ENCODE data around the gene PSMB1. TPM values are rescaled to one million over a fixed set of nuclear protein-coding genes. Genes with fewer than 3 reads are reported as not detected.

PSMB1 gene
- total RNA-seq, 1 donor from 2014 or later = 420 TPM

- peaks cover 15% of the 10 kb centered on the region for H3K27me3 Mint-ChIP-seq (ENCODE audit: insufficient read depth, low read depth)
- Histone ChIP-seq H3K4me3 (no peak overlapping the region), H4K20me1 (ENCODE audit: low read depth) (no peaks in the 10 kb centered on the region), H3K79me2 (ENCODE audit: low read depth) (no peaks in the 10 kb centered on the region), H3K27me3 (peaks cover 5% of the 10 kb centered on the region), H3F3A (ENCODE audit: low read depth) (peaks cover 20% of the 10 kb centered on the region), H3K27ac (peak overlapping the region; percentile 35), H3K9ac (no peak overlapping the region), H3K4me2 (peak overlapping the region; percentile 75), H3K36me3 (no peaks in the 10 kb centered on the region), H3K9me3 (ENCODE audit: low read depth) (no peaks in the 10 kb centered on the region), H3K4me1 (peaks cover 21% of the 10 kb centered on the region), H2AFZ (replicated peaks) (no peak overlapping the region)
- H3K4me1 Mint-ChIP-seq = peaks cover 17% of the 10 kb centered on the region
- peak overlapping the region; percentile 43 for H3K4me3 Mint-ChIP-seq
- TF ChIP-seq EZH2 (IDR thresholded peaks at IDR 0.05) = no peak
- no peak for TF ChIP-seq EZH2phosphoT487 (IDR thresholded peaks at IDR 0.05)
- TF ChIP-seq, protein P1, sequence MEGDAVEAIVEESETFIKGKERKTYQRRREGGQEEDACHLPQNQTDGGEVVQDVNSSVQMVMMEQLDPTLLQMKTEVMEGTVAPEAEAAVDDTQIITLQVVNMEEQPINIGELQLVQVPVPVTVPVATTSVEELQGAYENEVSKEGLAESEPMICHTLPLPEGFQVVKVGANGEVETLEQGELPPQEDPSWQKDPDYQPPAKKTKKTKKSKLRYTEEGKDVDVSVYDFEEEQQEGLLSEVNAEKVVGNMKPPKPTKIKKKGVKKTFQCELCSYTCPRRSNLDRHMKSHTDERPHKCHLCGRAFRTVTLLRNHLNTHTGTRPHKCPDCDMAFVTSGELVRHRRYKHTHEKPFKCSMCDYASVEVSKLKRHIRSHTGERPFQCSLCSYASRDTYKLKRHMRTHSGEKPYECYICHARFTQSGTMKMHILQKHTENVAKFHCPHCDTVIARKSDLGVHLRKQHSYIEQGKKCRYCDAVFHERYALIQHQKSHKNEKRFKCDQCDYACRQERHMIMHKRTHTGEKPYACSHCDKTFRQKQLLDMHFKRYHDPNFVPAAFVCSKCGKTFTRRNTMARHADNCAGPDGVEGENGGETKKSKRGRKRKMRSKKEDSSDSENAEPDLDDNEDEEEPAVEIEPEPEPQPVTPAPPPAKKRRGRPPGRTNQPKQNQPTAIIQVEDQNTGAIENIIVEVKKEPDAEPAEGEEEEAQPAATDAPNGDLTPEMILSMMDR (IDR thresholded peaks at IDR 0.05) = no peak
- H3K9me3 Mint-ChIP-seq = peaks cover 27% of the 10 kb centered on the region
- peak overlapping the region; percentile 91 for H3K27ac Mint-ChIP-seq
- peaks cover 6% of the 10 kb centered on the region for H3K36me3 Mint-ChIP-seq
- DNase-seq (ENCODE audit: low spot score) = peak; percentile 95
Observed at GRCh38 chr6:170497841-170498301, 55.2 kb downstream of the PSMB1 start.

DNA sequence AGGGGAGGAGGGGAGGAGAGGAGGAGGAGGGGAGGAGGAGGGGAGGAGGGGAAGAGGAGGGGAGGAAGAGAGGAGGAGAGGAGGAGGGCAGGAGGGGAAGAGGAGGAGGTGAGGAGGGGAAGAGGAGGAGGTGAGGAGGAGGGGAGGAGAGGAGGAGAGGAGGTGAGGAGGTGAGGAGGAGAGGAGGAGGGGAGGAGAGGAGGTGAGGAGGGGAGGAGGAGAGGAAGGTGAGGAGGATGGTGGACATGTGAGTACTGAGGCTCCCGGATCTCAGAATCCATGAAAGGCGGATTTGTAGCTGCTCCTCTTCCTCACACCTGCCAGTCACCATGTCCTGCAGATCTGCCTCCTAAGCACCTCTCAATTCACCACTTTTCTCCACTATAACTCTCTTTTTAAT is 59.8 kb downstream of the PSMB1 start:
- peaks cover 33% of the 10 kb centered on the region for H3K4me1 Mint-ChIP-seq
- H3K4me2 ChIP-seq = no peak overlapping the region

DNA sequence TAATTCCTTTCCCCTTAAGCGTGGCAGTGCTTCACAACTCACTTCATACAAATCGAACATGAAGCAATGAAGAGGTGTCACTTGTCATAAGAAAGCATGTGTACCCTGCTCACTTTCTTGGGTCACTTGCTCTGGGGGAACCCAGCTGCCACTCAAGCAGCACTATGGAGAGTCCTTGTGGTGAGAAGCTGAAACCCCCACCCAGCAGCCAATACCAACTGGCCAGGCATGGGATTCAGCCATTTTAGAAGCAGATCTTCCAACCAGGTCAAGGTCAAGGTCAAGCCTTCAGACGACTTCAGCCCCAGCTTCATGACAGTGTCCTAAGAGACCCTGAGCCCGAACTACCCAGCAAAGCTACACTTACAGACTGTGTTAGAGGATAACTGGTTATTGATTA is 62.8 kb downstream of the PSMB1 start:
- Mint-ChIP-seq H3K4me3 (no peak overlapping the region), H3K4me1 (peaks cover 27% of the 10 kb centered on the region), H3K27ac (no peak overlapping the region), H3K9me3 (peaks cover 3% of the 10 kb centered on the region), H3K36me3 (no peaks in the 10 kb centered on the region), H3K27me3 (ENCODE audit: insufficient read depth, low read depth) (peaks cover 13% of the 10 kb centered on the region)
- Histone ChIP-seq H3F3A (ENCODE audit: low read depth) (no peaks in the 10 kb centered on the region), H3K27ac (no peak overlapping the region), H2AFZ (replicated peaks) (no peak overlapping the region), H4K20me1 (ENCODE audit: low read depth) (no peaks in the 10 kb centered on the region), H3K4me1 (peaks cover 17% of the 10 kb centered on the region), H3K36me3 (no peaks in the 10 kb centered on the region), H3K9ac (no peak overlapping the region), H3K4me2 (no peak overlapping the region), H3K79me2 (ENCODE audit: low read depth) (no peaks in the 10 kb centered on the region), H3K27me3 (peaks cover 5% of the 10 kb centered on the region), H3K4me3 (no peak overlapping the region), H3K9me3 (ENCODE audit: low read depth) (no peaks in the 10 kb centered on the region)
- DNase-seq (ENCODE audit: low spot score) = no peak
- no peak for TF ChIP-seq EZH2phosphoT487 (IDR thresholded peaks at IDR 0.05)
- no peak for TF ChIP-seq EZH2 (IDR thresholded peaks at IDR 0.05)
- TF ChIP-seq, protein P1 (IDR thresholded peaks at IDR 0.05) = no peak

More for the DNA sequence above, 59.8 kb downstream of the PSMB1 start:
- H3K9me3 Mint-ChIP-seq = peaks cover 3% of the 10 kb centered on the region
- no peak overlapping the region for H3K27ac Mint-ChIP-seq
- no peaks in the 10 kb centered on the region for H3K79me2 ChIP-seq (ENCODE audit: low read depth)
- H3K4me1 ChIP-seq = peaks cover 23% of the 10 kb centered on the region
- no peak overlapping the region for H3K9ac ChIP-seq
- no peak overlapping the region for H3K4me3 Mint-ChIP-seq
- no peaks in the 10 kb centered on the region for H3K36me3 ChIP-seq
- H3K27ac ChIP-seq = no peak overlapping the region
- TF ChIP-seq EZH2phosphoT487 (IDR thresholded peaks at IDR 0.05) = no peak
- TF ChIP-seq EZH2 (IDR thresholded peaks at IDR 0.05) = no peak
- TF ChIP-seq, protein P1 (IDR thresholded peaks at IDR 0.05) = no peak
- peaks cover 15% of the 10 kb centered on the region for H3F3A ChIP-seq (ENCODE audit: low read depth)
- peaks cover 5% of the 10 kb centered on the region for H3K27me3 ChIP-seq
- no peak overlapping the region for H3K4me3 ChIP-seq
- no peaks in the 10 kb centered on the region for H3K9me3 ChIP-seq (ENCODE audit: low read depth)
- peaks cover 13% of the 10 kb centered on the region for H3K27me3 Mint-ChIP-seq (ENCODE audit: insufficient read depth, low read depth)
- no peaks in the 10 kb centered on the region for H4K20me1 ChIP-seq (ENCODE audit: low read depth)
- DNase-seq (ENCODE audit: low spot score) = no peak
- H2AFZ ChIP-seq (replicated peaks) = no peak overlapping the region
- H3K36me3 Mint-ChIP-seq = no peaks in the 10 kb centered on the region
